ENCODE results near the gene FAM193B.

DNA sequence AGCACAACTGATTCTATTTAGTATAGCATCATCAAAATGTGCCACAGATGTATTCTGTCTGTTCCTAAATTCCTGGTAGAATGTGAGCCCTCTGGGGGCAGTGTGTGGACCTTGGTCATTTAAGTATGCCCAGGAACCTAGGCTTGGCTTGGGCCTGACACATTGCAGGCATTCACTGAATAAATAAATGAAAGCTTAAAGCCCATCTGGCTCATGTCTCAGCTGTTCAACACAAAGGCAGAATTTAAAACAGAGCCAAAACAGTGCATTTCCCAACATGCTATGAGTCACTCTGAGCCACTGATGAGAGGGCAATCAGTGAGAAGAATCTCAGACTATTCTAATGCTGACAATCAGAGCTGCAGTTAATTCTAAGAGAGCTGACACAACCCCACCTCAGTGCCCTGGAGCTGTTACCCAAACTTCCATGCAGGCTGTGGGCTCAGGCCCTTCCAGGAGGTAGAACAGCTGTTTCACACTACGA lies 8.1 kb downstream of the FAM193B start:
- TF ChIP-seq, protein P1, sequence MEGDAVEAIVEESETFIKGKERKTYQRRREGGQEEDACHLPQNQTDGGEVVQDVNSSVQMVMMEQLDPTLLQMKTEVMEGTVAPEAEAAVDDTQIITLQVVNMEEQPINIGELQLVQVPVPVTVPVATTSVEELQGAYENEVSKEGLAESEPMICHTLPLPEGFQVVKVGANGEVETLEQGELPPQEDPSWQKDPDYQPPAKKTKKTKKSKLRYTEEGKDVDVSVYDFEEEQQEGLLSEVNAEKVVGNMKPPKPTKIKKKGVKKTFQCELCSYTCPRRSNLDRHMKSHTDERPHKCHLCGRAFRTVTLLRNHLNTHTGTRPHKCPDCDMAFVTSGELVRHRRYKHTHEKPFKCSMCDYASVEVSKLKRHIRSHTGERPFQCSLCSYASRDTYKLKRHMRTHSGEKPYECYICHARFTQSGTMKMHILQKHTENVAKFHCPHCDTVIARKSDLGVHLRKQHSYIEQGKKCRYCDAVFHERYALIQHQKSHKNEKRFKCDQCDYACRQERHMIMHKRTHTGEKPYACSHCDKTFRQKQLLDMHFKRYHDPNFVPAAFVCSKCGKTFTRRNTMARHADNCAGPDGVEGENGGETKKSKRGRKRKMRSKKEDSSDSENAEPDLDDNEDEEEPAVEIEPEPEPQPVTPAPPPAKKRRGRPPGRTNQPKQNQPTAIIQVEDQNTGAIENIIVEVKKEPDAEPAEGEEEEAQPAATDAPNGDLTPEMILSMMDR (IDR thresholded peaks at IDR 0.05): no peak
- no peak for TF ChIP-seq POLR2A (IDR thresholded peaks at IDR 0.05)
- peak in 1 of 2 donors; percentile 92 for TF ChIP-seq POLR2AphosphoS5 (IDR thresholded peaks at IDR 0.05; ENCODE audit: insufficient read depth in 1 of 2, low read depth in 1 of 2)

Measured in vagina (tissue), 2 donors.